HEK293 (cell line): ENCODE results near the gene RILPL1.

ENCODE experiments used
- CTCF ChIA-PET: fragments of 350-600 bp; formaldehyde crosslinking; extraction: SDS; loops from one replicate; lab custom pipeline; 2021; ENCODE audit warnings: antibody characterized with exemption; lab: Yijun Ruan, JAX
- POLR2A ChIA-PET: fragments of 300-600 bp; formaldehyde crosslinking; extraction: SDS; loops from one replicate; lab custom pipeline; 2020; ENCODE audit warnings: antibody characterized with exemption, inconsistent platforms; lab: Yijun Ruan, JAX
- H3K27ac ChIP-seq: fragments of 200-500 bp; sonication (Bioruptor generic); 2 replicates; pipeline ENCODE4 v1.5.1; 2014; ENCODE audit warnings: low read depth, low read length, control low read depth, inconsistent platforms; ENCODE audit errors: extremely low read depth
- H3K36me3 ChIP-seq, 2 experiments: fragments of 200-500 bp in 1 of 2; sonication (Bioruptor generic) in 1 of 2; 1 replicate in 1 of 2; 2 replicates in 1 of 2; pipeline ENCODE4 v1.5.1; 2014 to 2017; ENCODE audit warnings: inconsistent platforms in 2 of 2, low read length in 2 of 2; ENCODE audit not compliant: control insufficient read depth in 2 of 2, insufficient read depth in 1 of 2
- H3K4me1 ChIP-seq: fragments of 200-500 bp; sonication (Bioruptor generic); 2 replicates; pipeline ENCODE4 v1.5.1; 2014; ENCODE audit warnings: mild to moderate bottlenecking, low read length, inconsistent platforms; ENCODE audit not compliant: control insufficient read depth, insufficient read depth
- H3K4me3 ChIP-seq: 2 replicates; pipeline ENCODE4 v1.5.1; 2011; ENCODE audit warnings: low read depth, mild to moderate bottlenecking, control low read depth, low read length, moderate library complexity
- H3K9me3 ChIP-seq: fragments of 200-500 bp; sonication (Bioruptor generic); 2 replicates; pipeline ENCODE4 v1.5.1; 2014; ENCODE audit warnings: low read depth, low read length, inconsistent platforms; ENCODE audit not compliant: control insufficient read depth, insufficient read depth
- AEBP2 ChIP-seq: fragments of 450-650 bp; formaldehyde crosslinking; IDR thresholded peaks from 2 replicates; pipeline ENCODE4 v1.5.1; 2016; ENCODE audit warnings: missing biosample characterization, missing genetic modification characterization, borderline replicate concordance
- GLI4 ChIP-seq: fragments of 450-650 bp; formaldehyde crosslinking; IDR thresholded peaks from 2 replicates; pipeline ENCODE4 v1.5.1; 2016; ENCODE audit warnings: missing biosample characterization, missing genetic modification characterization
- MZF1 ChIP-seq: fragments of 450-650 bp; formaldehyde crosslinking; IDR thresholded peaks from 2 replicates; pipeline ENCODE4 v1.5.1; 2017; ENCODE audit warnings: missing biosample characterization, missing genetic modification characterization, borderline replicate concordance
- SCRT1 ChIP-seq: fragments of 450-650 bp; formaldehyde crosslinking; IDR thresholded peaks from 2 replicates; pipeline ENCODE4 v1.5.1; 2016; ENCODE audit warnings: missing biosample characterization, missing genetic modification characterization, borderline replicate concordance
- SCRT2 ChIP-seq: fragments of 450-650 bp; formaldehyde crosslinking; IDR thresholded peaks from 2 replicates; pipeline ENCODE4 v1.5.1; 2016; ENCODE audit warnings: missing biosample characterization, missing genetic modification characterization
- ZBTB20 ChIP-seq: fragments of 450-650 bp; formaldehyde crosslinking; IDR thresholded peaks from 2 replicates; pipeline ENCODE4 v1.5.1; 2016; ENCODE audit warnings: missing biosample characterization, missing genetic modification characterization
- ZBTB21 ChIP-seq: fragments of 450-650 bp; formaldehyde crosslinking; IDR thresholded peaks from 2 replicates; pipeline ENCODE4 v1.5.1; 2017; ENCODE audit warnings: missing biosample characterization, missing genetic modification characterization
- ZBTB48 ChIP-seq: fragments of 450-650 bp; formaldehyde crosslinking; IDR thresholded peaks from 2 replicates; pipeline ENCODE4 v1.5.1; 2016; ENCODE audit warnings: missing biosample characterization, missing genetic modification characterization
- ZBTB7A ChIP-seq: fragments of 450-650 bp; formaldehyde crosslinking; IDR thresholded peaks from 2 replicates; pipeline ENCODE4 v1.5.1; 2016; ENCODE audit warnings: low read depth, missing biosample characterization, missing genetic modification characterization
- ZEB2 ChIP-seq: fragments of 450-650 bp; formaldehyde crosslinking; IDR thresholded peaks from 2 replicates; pipeline ENCODE4 v1.5.1; 2016; ENCODE audit warnings: missing biosample characterization, missing genetic modification characterization
- ZNF2 ChIP-seq: fragments of 450-650 bp; formaldehyde crosslinking; IDR thresholded peaks from 2 replicates; pipeline ENCODE4 v1.5.1; 2016; ENCODE audit warnings: missing biosample characterization, missing genetic modification characterization
- ZNF221 ChIP-seq: fragments of 450-650 bp; formaldehyde crosslinking; IDR thresholded peaks from 2 replicates; pipeline ENCODE4 v1.5.1; 2017; ENCODE audit warnings: missing biosample characterization, missing genetic modification characterization, borderline replicate concordance
- ZNF354C ChIP-seq: fragments of 450-650 bp; formaldehyde crosslinking; IDR thresholded peaks from 2 replicates; pipeline ENCODE4 v1.5.1; 2016; ENCODE audit warnings: missing biosample characterization, missing genetic modification characterization, low read depth, borderline replicate concordance
- ZNF416 ChIP-seq: fragments of 450-650 bp; formaldehyde crosslinking; IDR thresholded peaks from 2 replicates; pipeline ENCODE4 v1.5.1; 2016; ENCODE audit warnings: missing biosample characterization, missing genetic modification characterization
- ZNF571 ChIP-seq: fragments of 450-650 bp; formaldehyde crosslinking; IDR thresholded peaks from 2 replicates; pipeline ENCODE4 v1.5.0; 2017; ENCODE audit warnings: missing biosample characterization, missing genetic modification characterization
- ZNF623 ChIP-seq: fragments of 450-650 bp; formaldehyde crosslinking; IDR thresholded peaks from 2 replicates; pipeline ENCODE4 v1.5.1; 2016; ENCODE audit warnings: missing biosample characterization, missing genetic modification characterization
- ZNF654 ChIP-seq: fragments of 450-650 bp; formaldehyde crosslinking; IDR thresholded peaks from 2 replicates; pipeline ENCODE4 v1.5.1; 2016; ENCODE audit warnings: low read depth, missing biosample characterization, missing genetic modification characterization
- ZNF76 ChIP-seq: fragments of 450-650 bp; formaldehyde crosslinking; IDR thresholded peaks from 2 replicates; pipeline ENCODE4; 2016; ENCODE audit warnings: low read depth, missing biosample characterization, missing genetic modification characterization, borderline replicate concordance
- ZSCAN18 ChIP-seq: fragments of 450-650 bp; formaldehyde crosslinking; IDR thresholded peaks from 2 replicates; pipeline ENCODE4 v1.5.1; 2016; ENCODE audit warnings: missing biosample characterization, missing genetic modification characterization
- ZSCAN23 ChIP-seq: fragments of 450-650 bp; formaldehyde crosslinking; IDR thresholded peaks from 2 replicates; pipeline ENCODE4 v1.5.1; 2016; ENCODE audit warnings: missing biosample characterization, missing genetic modification characterization
- TF ChIP-seq, protein P1 (sequence below): fragments of 450-650 bp; formaldehyde crosslinking; IDR thresholded peaks from 2 replicates; pipeline ENCODE4 v1.5.1; 2017; ENCODE audit warnings: missing biosample characterization, missing genetic modification characterization
- TF ChIP-seq, protein P2 (sequence below): fragments of 450-650 bp; formaldehyde crosslinking; optimal IDR thresholded peaks from 2 replicates; pipeline ENCODE3; 2016; ENCODE audit warnings: missing biosample characterization, mild to moderate bottlenecking, missing genetic modification characterization
- TF ChIP-seq, protein P3 (sequence below): fragments of 450-650 bp; formaldehyde crosslinking; IDR thresholded peaks from 2 replicates; pipeline ENCODE4 v1.5.1; 2016; ENCODE audit warnings: missing biosample characterization, missing genetic modification characterization

The RILPL1 gene

DNA sequence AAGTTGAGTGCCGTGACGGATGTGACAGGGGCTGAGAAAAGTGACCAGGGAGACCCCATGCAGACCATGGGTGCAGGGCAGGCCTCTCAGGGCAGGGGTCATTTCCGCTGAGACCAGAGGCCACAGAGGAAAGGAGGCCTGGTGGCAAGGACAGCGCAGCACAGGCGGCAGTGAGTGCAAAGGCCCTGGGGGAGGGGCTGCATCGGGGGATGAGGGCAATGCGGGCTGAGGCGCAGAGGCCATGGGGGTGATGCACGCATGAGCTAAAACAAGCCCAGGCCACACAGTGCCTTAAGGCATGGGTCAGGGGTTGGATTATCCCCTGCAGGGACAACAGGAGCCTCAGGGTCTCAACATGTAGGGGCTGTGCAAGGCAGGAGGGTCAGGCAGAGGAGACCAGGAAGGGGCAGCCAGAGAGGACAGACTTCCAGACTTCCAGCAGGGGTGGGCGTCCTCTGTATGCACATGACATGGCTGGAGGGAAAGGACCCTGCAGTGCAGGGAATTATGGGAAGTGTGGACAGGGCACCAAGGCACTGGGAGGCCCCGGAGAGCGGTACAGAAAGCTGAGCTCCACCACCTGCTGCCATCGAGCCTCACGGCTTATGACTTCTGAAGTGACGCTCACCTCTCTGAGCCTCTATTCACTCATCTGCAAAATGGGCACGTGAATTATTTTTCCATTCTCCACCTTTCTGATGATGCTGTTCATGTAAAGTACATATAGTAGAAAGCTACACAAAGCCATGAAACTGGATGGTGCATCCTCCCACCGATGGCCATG is 27.3 kb downstream of the RILPL1 start:
- Histone ChIP-seq H3K4me1 (no peaks in the 10 kb centered on the region), H3K36me3 (peaks cover 6 to 37% of the 10 kb centered on the region in 2 experiments; a peak in 2 of 3 replicates), H3K27ac (no peak overlapping the region), H3K9me3 (no peaks in the 10 kb centered on the region)
- POLR2A ChIA-PET, result no interaction called here
- TF ChIP-seq, protein P1, sequence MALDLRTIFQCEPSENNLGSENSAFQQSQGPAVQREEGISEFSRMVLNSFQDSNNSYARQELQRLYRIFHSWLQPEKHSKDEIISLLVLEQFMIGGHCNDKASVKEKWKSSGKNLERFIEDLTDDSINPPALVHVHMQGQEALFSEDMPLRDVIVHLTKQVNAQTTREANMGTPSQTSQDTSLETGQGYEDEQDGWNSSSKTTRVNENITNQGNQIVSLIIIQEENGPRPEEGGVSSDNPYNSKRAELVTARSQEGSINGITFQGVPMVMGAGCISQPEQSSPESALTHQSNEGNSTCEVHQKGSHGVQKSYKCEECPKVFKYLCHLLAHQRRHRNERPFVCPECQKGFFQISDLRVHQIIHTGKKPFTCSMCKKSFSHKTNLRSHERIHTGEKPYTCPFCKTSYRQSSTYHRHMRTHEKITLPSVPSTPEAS (tag by site-specific recombination), result no peak
- TF ChIP-seq ZNF623 (tag by site-specific recombination) (peak; percentile 54; the same call in 1 of the 2 replicates), ZNF76 (tag by site-specific recombination) (0 out of 2 replicates have a peak, but pooled peaks have one; percentile 17)
- TF ChIP-seq, all 188 proteins: peak for 2
- CTCF ChIA-PET, result no interaction called here
- no peak overlapping the region for H3K4me3 ChIP-seq

DNA sequence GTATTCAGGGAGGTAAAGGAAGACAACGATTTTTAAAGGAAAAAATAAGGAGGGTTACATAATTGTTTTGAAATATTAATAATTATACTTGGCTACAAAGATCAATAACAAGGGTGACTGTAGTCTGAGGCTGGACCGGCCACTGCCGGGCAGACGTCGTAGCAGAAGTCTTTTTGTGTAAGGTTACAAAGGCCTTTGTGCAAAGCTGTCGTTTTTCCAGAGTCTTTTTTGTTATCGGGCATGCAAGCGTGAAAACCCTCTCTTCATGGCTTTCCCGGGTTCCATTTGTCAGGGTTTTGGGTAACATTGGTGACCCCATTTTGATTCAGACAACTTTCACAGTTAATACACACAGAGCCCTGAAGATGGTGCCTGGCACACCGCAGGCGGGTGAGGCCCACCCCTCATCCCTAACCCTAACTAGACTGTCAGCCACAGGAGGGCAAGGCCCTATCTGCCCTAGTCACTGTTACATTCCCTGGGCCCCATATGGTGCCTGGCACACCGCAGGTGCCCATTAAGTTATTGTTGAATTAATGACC is 31.3 kb downstream of the RILPL1 start:
- CTCF ChIA-PET, result interaction anchor here (1.3 kb wide), 1 partner anchor 19 kb away, joined by 4 read pairs; no protein-coding TSS in a partner anchor
- TF ChIP-seq ZNF221 (tag by site-specific recombination) (no peak), ZEB2 (tag by site-specific recombination) (no peak), ZBTB21 (tag by site-specific recombination) (no peak), MZF1 (tag by site-specific recombination) (no peak), ZNF2 (no peak), ZNF571 (no peak), ZNF76 (tag by site-specific recombination) (no peak), ZSCAN23 (no peak), ZNF354C (tag by site-specific recombination) (no peak)
- TF ChIP-seq, protein P2, sequence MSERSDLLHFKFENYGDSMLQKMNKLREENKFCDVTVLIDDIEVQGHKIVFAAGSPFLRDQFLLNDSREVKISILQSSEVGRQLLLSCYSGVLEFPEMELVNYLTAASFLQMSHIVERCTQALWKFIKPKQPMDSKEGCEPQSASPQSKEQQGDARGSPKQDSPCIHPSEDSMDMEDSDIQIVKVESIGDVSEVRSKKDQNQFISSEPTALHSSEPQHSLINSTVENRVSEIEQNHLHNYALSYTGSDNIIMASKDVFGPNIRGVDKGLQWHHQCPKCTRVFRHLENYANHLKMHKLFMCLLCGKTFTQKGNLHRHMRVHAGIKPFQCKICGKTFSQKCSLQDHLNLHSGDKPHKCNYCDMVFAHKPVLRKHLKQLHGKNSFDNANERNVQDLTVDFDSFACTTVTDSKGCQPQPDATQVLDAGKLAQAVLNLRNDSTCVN, result no peak
- H3K9me3 ChIP-seq, result no peaks in the 10 kb centered on the region
- POLR2A ChIA-PET, result no interaction called here
- peaks cover 0 to 42% of the 10 kb centered on the region in 2 experiments; a peak in 2 of 3 replicates for H3K36me3 ChIP-seq
- H3K4me3 ChIP-seq, result no peak overlapping the region
- H3K4me1 ChIP-seq, result no peaks in the 10 kb centered on the region
- no peak overlapping the region for H3K27ac ChIP-seq

DNA sequence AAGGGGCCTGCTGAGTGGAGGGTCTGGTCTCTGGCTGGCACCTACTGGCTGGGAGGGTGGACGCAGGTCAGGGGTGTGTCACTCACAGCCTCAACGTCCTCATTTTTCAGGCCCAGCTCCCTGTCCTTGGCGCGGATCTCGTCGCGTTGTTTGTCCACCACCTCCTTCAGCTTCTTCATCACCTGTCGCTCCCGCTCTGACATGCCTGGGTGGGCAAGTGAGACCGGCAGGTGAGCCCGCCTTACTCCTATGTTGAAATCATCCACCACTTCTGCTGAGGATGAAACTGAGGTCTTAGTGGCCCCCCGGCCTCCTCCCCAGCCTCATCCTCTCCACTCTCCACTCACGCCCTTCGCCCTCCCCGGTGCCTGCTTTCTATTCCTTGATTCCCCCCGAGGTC is 34.2 kb downstream of the RILPL1 start:
- no peak for TF ChIP-seq GLI4 (tag by site-specific recombination)
- no peak for TF ChIP-seq AEBP2 (tag by site-specific recombination)
- no peak for TF ChIP-seq ZBTB7A (tag by site-specific recombination)
- no peak for TF ChIP-seq ZBTB48
- peak; percentile 70; the same call in 1 of the 2 replicates for TF ChIP-seq SCRT1 (tag by site-specific recombination)
- peak; percentile 85 for TF ChIP-seq SCRT2 (tag by site-specific recombination)
- TF ChIP-seq ZBTB21 (tag by site-specific recombination), result no peak
- TF ChIP-seq ZNF654, result no peak
- TF ChIP-seq ZNF416 (tag by site-specific recombination), result no peak
- TF ChIP-seq ZSCAN18 (tag by site-specific recombination), result no peak
- TF ChIP-seq ZBTB20, result no peak
- TF ChIP-seq, protein P3, sequence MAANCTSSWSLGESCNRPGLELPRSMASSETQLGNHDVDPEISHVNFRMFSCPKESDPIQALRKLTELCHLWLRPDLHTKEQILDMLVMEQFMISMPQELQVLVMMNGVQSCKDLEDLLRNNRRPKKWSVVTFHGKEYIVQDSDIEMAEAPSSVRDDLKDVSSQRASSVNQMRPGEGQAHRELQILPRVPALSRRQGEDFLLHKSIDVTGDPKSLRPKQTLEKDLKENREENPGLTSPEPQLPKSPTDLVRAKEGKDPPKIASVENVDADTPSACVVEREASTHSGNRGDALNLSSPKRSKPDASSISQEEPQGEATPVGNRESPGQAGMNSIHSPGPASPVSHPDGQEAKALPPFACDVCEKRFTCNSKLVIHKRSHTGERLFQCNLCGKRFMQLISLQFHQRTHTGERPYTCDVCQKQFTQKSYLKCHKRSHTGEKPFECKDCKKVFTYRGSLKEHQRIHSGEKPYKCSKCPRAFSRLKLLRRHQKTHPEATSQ (tag by site-specific recombination), result no peak
- POLR2A ChIA-PET, result no interaction called here
- Histone ChIP-seq H3K9me3 (no peaks in the 10 kb centered on the region), H3K4me1 (no peaks in the 10 kb centered on the region), H3K4me3 (no peak overlapping the region), H3K27ac (no peak overlapping the region), H3K36me3 (peaks cover 0 to 43% of the 10 kb centered on the region in 2 experiments; a peak in 2 of 3 replicates)
- CTCF ChIA-PET, result no interaction called here
